ENCODE data around the gene NR2C2. TPM values are rescaled to one million over a fixed set of nuclear protein-coding genes. Genes with fewer than 3 reads are reported as not detected.

The NR2C2 gene
- total and polyA plus RNA-seq, 9 donors: 11.4 to 56.7 (median 42.4) TPM

- 97 to 98% (median 97%) methylated on average over 5 of the region's 5 CpGs for WGBS, 3 donors
- Histone ChIP-seq H3K27me3 (no peaks in the 10 kb centered on the region), H3K9me3 (no peaks in the 10 kb centered on the region), H3K4me3 (no peak overlapping the region), H3K4me1 (ENCODE audit: insufficient read depth) (no peaks in the 10 kb centered on the region), H3K27ac (no peak overlapping the region), H3K36me3 (no peaks in the 10 kb centered on the region)
- no peak for DNase-seq
- TF ChIP-seq EP300 (IDR thresholded peaks at IDR 0.05): no peak
- TF ChIP-seq POLR2A (IDR thresholded peaks at IDR 0.05): no peak
- no peak for TF ChIP-seq CTCF (IDR thresholded peaks at IDR 0.05)
- intact Hi-C loops (cut with DNase I): no loop called here
Observed at GRCh38 chr3:15009167-15009566, 61.8 kb downstream of the NR2C2 start.

DNA sequence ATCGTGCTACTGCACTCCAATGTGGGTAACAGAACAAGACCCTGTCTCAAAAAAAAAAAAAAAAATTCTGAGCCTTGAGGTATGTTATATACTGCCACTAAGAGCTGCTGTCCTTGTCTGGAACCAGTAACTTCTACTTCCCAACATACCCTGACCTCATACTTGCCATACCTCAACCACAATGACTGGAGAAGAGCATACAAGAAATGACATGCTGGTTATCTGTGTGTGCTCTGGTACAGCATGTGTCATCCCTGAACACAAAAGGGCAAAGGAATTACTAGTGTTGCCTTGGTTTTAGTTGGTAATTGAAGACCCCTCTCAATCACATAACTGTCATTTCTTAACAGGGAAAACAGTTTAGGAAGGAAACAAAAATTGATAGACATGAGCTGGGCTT is 63.3 kb downstream of the NR2C2 start:
- no peak for DNase-seq
- 92 to 100% (median 97%) methylated on average over 1 of the region's 1 CpG for WGBS, 3 donors
- intact Hi-C loops (cut with DNase I): no loop called here
- no peaks in the 10 kb centered on the region for H3K4me1 ChIP-seq (ENCODE audit: insufficient read depth)
- no peaks in the 10 kb centered on the region for H3K27me3 ChIP-seq
- no peak overlapping the region for H3K4me3 ChIP-seq
- no peaks in the 10 kb centered on the region for H3K36me3 ChIP-seq
- no peak overlapping the region for H3K27ac ChIP-seq
- no peaks in the 10 kb centered on the region for H3K9me3 ChIP-seq
- TF ChIP-seq POLR2A (IDR thresholded peaks at IDR 0.05): no peak
- no peak for TF ChIP-seq CTCF (IDR thresholded peaks at IDR 0.05)
- TF ChIP-seq EP300 (IDR thresholded peaks at IDR 0.05): no peak

DNA sequence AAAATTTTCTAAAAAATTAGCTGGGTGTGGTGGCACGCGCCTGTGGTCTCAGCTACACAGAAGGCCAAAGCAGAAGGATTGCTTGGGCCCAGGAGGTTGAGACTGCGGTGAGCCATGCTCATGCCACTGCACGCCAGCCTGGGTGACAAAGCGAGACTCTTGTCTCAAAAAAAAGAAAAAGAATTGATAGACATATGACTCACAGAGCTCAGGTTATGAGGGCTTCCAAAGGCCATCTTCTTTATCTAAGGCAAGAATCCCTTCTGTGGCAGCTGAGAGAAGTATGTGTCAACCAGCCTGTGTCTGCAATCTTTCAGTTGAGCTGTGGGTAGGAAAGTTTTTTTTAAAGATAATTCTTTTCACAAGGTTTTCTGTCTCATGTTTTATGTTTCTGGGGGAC is 63.8 kb downstream of the NR2C2 start:
- no peak overlapping the region for H3K4me3 ChIP-seq
- H3K27me3 ChIP-seq: no peaks in the 10 kb centered on the region
- no peaks in the 10 kb centered on the region for H3K36me3 ChIP-seq
- intact Hi-C loops (cut with DNase I): no loop called here
- H3K9me3 ChIP-seq: no peaks in the 10 kb centered on the region
- H3K27ac ChIP-seq: no peak overlapping the region
- TF ChIP-seq CTCF (IDR thresholded peaks at IDR 0.05): no peak
- TF ChIP-seq POLR2A (IDR thresholded peaks at IDR 0.05): no peak
- no peak for TF ChIP-seq EP300 (IDR thresholded peaks at IDR 0.05)
- 92 to 98% (median 96%) methylated on average over 5 of the region's 5 CpGs for WGBS, 3 donors
- no peaks in the 10 kb centered on the region for H3K4me1 ChIP-seq (ENCODE audit: insufficient read depth)
- no peak for DNase-seq

GRCh38 chr3:15014606-15015328 is 67.4 kb downstream of the NR2C2 start:
- WGBS, 3 donors: 82 to 97% (median 92%) methylated on average over 3 of the region's 3 CpGs

More at GRCh38 chr3:15014606-15015328, 67.4 kb downstream of the NR2C2 start:
- no peaks in the 10 kb centered on the region for H3K27me3 ChIP-seq
- no peaks in the 10 kb centered on the region for H3K4me1 ChIP-seq (ENCODE audit: insufficient read depth)
- no peak for DNase-seq
- intact Hi-C loops (cut with DNase I): no loop called here
- no peak for TF ChIP-seq CTCF (IDR thresholded peaks at IDR 0.05)
- no peak for TF ChIP-seq POLR2A (IDR thresholded peaks at IDR 0.05)
- no peak for TF ChIP-seq EP300 (IDR thresholded peaks at IDR 0.05)
- no peak overlapping the region for H3K27ac ChIP-seq
- H3K36me3 ChIP-seq: no peaks in the 10 kb centered on the region
- H3K9me3 ChIP-seq: no peaks in the 10 kb centered on the region
- no peak overlapping the region for H3K4me3 ChIP-seq

Data from ovary (tissue), 9 donors.